Endothelial cell of umbilical vein (primary cell): ENCODE measurements around the gene ZNF749. TPM values are rescaled to one million over a fixed set of nuclear protein-coding genes. Genes with fewer than 3 reads are reported as not detected.

Experiments used
- BruUV-seq: library from RNA; stranded (reverse); fragments of 400-500 nt; replicated peaks from 2 replicates; lab custom pipeline; 2021; lab: Mats Ljungman, UMichigan
- CTCF ChIA-PET: fragments of 300-600, 350-600 bp; sonication (Branson Sonifier 250); formaldehyde crosslinking; loops from one replicate; lab custom pipeline; 2021; ENCODE audit warnings: antibody characterized with exemption, inconsistent platforms; lab: Charles Lee
- POLR2A ChIA-PET: fragments of 300-600, 350-600 bp; sonication (Branson Sonifier 250); formaldehyde crosslinking; loops from one replicate; lab custom pipeline; 2021; ENCODE audit warnings: antibody characterized with exemption, inconsistent platforms; lab: Charles Lee
- DNase-seq: peaks from one replicate; pipeline ENCODE4 v3.0.0-alpha.2; 2011; ENCODE audit warnings: low read depth, low spot score
- FAIRE-seq: peaks from 2 replicates; lab custom pipeline; 2011; peaks lifted over from hg19 to GRCh38; lab: Jason Lieb, UNC
- H2AFZ ChIP-seq: 2 replicates; pipeline ENCODE4 v1.6.0; 2012; ENCODE audit warnings: low read depth, low read length, control low read depth, inconsistent platforms
- H3K27ac ChIP-seq: 2 replicates; pipeline ENCODE4 v1.5.1; 2011; ENCODE audit warnings: low read depth, mild to moderate bottlenecking, control low read depth, low read length, moderate library complexity; ENCODE audit not compliant: insufficient read depth
- H3K27me3 ChIP-seq, 2 experiments: 2 replicates each; pipeline versions ENCODE4 v1.6.0 to v1.6.1; 2011; ENCODE audit warnings: low read length in 2 of 2, mixed read lengths in 1 of 2; ENCODE audit not compliant: control insufficient read depth in 2 of 2, insufficient read depth in 2 of 2
- H3K36me3 ChIP-seq, 2 experiments: 2 replicates in 1 of 2; 3 replicates in 1 of 2; pipeline ENCODE4 v1.5.1; 2011; ENCODE audit warnings: low read length in 2 of 2, mild to moderate bottlenecking in 1 of 2, moderate library complexity in 1 of 2; ENCODE audit not compliant: control insufficient read depth in 2 of 2, insufficient read depth in 2 of 2; ENCODE audit errors: extremely low read depth in 1 of 2
- H3K4me1 ChIP-seq: 3 replicates; pipeline ENCODE4 v1.5.1; 2011; ENCODE audit warnings: mild to moderate bottlenecking, low read length; ENCODE audit not compliant: control insufficient read depth, insufficient read depth; ENCODE audit errors: extremely low read depth
- H3K4me2 ChIP-seq: 2 replicates; pipeline ENCODE4 v1.6.1; 2011; ENCODE audit warnings: low read length, control low read depth, mixed read lengths; ENCODE audit not compliant: insufficient read depth
- H3K4me3 ChIP-seq, 3 experiments: fragments of 200-600 bp in 1 of 3; sonication (generic), shearing (Covaris generic) in 1 of 3; replicated peaks in 1 of 3; 2 replicates each; pipeline ENCODE4 v1.5.1; 2011 to 2016; ENCODE audit warnings: control low read depth in 3 of 3, low read length in 3 of 3, mild to moderate bottlenecking in 2 of 3, inconsistent platforms in 1 of 3, low read depth in 1 of 3, moderate library complexity in 1 of 3; ENCODE audit not compliant: insufficient read depth in 1 of 3
- H3K79me2 ChIP-seq: 2 replicates; pipeline ENCODE4 v1.6.0; 2012; ENCODE audit warnings: low read length, inconsistent platforms; ENCODE audit not compliant: control insufficient read depth, insufficient read depth
- H3K9ac ChIP-seq: replicated peaks from 2 replicates; pipeline ENCODE3; 2011; ENCODE audit warnings: low read length, control low read depth; ENCODE audit not compliant: insufficient read depth; ENCODE audit errors: extremely low read depth
- H3K9me1 ChIP-seq: replicated peaks from 3 replicates; pipeline ENCODE4 v1.6.0; 2011; ENCODE audit warnings: mild to moderate bottlenecking, low read length; ENCODE audit not compliant: control insufficient read depth, insufficient read depth; ENCODE audit errors: extremely low read depth
- H3K9me3 ChIP-seq: replicated peaks from 2 replicates; pipeline ENCODE4 v1.5.1; 2012; ENCODE audit warnings: low read length, inconsistent platforms; ENCODE audit not compliant: control insufficient read depth, insufficient read depth
- H4K20me1 ChIP-seq: replicated peaks from 2 replicates; pipeline ENCODE3; 2011; ENCODE audit warnings: mild to moderate bottlenecking, low read length; ENCODE audit not compliant: control insufficient read depth, insufficient read depth; ENCODE audit errors: extremely low read depth
- EZH2 ChIP-seq: IDR thresholded peaks from 2 replicates; pipeline ENCODE4 v1.6.1; 2012; ENCODE audit warnings: borderline replicate concordance, low read depth, mild to moderate bottlenecking, moderate library complexity, low read length, inconsistent platforms; ENCODE audit not compliant: severe bottlenecking
- FOS ChIP-seq: IDR thresholded peaks from 2 replicates; pipeline ENCODE4 v1.6.1; 2011; ENCODE audit warnings: mild to moderate bottlenecking, low read length, moderate library complexity, borderline replicate concordance; ENCODE audit not compliant: insufficient read depth
- GATA2 ChIP-seq: IDR thresholded peaks from 2 replicates; pipeline ENCODE4 v1.7.0; 2011; ENCODE audit warnings: low read depth, mild to moderate bottlenecking, moderate library complexity, mixed read lengths, low read length; ENCODE audit not compliant: insufficient read length, insufficient read depth
- JUN ChIP-seq: IDR thresholded peaks from 2 replicates; pipeline ENCODE4 v1.6.1; 2011; ENCODE audit warnings: borderline replicate concordance, low read depth; ENCODE audit not compliant: insufficient read length, insufficient read depth
- MAX ChIP-seq: IDR thresholded peaks from 2 replicates; pipeline ENCODE4 v1.6.1; 2011; ENCODE audit not compliant: insufficient read depth, insufficient read length
- MYC ChIP-seq: IDR thresholded peaks from one replicate; pipeline ENCODE4 v1.6.1; 2011; ENCODE audit warnings: mild to moderate bottlenecking, low read depth, low read length
- POLR2A ChIP-seq: IDR thresholded peaks from 2 replicates; pipeline ENCODE4 v1.6.1; 2012; ENCODE audit warnings: low read depth, mild to moderate bottlenecking, control low read depth, low read length
- POLR2AphosphoS5 ChIP-seq: IDR thresholded peaks from 2 replicates; pipeline ENCODE4 v1.6.1; 2012; ENCODE audit warnings: low read depth, mild to moderate bottlenecking, control low read depth, low read length, moderate library complexity; ENCODE audit not compliant: insufficient read depth
- dilution Hi-C: fragments of 300-500 bp; cut with MboI; formaldehyde crosslinking; loops from one replicate; pipeline ENCODE4 v1.15.0; 2019; ENCODE audit warnings: low sequenced_read_pairs; ENCODE audit not compliant: extremely low pct_ligation_motif_present
- intact Hi-C: fragments of 100-400 bp; cut with micrococcal nuclease; formaldehyde crosslinking; loops from one replicate; pipeline ENCODE4 v1.10.0; 2022
- polyA plus RNA-seq, 4 experiments: library from polyadenylated mRNA; depleted of rRNA in 3 of 4; stranded (reverse) in 3 of 4; unstranded in 1 of 4; fragments of >200 nt; gene quantifications; 2 replicates each; pipeline versions ENCODE4 v1.2.1 to v1.2.3, GENCODE V29; 2011 to 2012; ENCODE audit warnings: missing spikeins in 1 of 4
- total RNA-seq: library from RNA; stranded (reverse); gene quantifications from 2 replicates; pipeline ENCODE4 v1.2.3, GENCODE V29; 2021
- TF ChIP-seq, protein P1 (sequence below), 2 donors: IDR thresholded peaks; 1 replicate in 1 of 2; 2 replicates in 1 of 2; pipeline ENCODE4 v1.5.1; 2011; ENCODE audit warnings: low read length in 2 of 2, mild to moderate bottlenecking in 2 of 2, moderate library complexity in 2 of 2, control low read depth in 1 of 2, inconsistent platforms in 1 of 2, low read depth in 1 of 2; ENCODE audit not compliant: insufficient read depth in 1 of 2; ENCODE audit errors: extremely low read depth in 1 of 2

Gene ZNF749
- total and polyA plus RNA-seq, 2 donors (not counting 3 experiments of a cell fraction or from before 2014, with no cell fraction given), result 8.5 to 11.5 TPM

- Histone ChIP-seq H3K9me1 (no peaks in the 10 kb centered on the region), H3K79me2 (no peaks in the 10 kb centered on the region), H3K4me2 (no peak overlapping the region), H3K4me1 (peaks cover under 1% of the 10 kb centered on the region), H3K27me3 (no peaks in the 10 kb centered on the region), H4K20me1 (no peaks in the 10 kb centered on the region), H3K27ac (no peak overlapping the region), H3K4me3 (no peak overlapping the region), H3K9me3 (peaks cover 7% of the 10 kb centered on the region), H3K36me3 (peaks cover 3 to 25% of the 10 kb centered on the region in 2 experiments), H2AFZ (no peak overlapping the region), H3K9ac (no peak overlapping the region)
- TF ChIP-seq MAX (no peak), FOS (no peak), GATA2 (no peak), EZH2 (no peak), POLR2A (no peak), MYC (no peak), JUN (no peak), POLR2AphosphoS5 (no peak)
- TF ChIP-seq, protein P1, sequence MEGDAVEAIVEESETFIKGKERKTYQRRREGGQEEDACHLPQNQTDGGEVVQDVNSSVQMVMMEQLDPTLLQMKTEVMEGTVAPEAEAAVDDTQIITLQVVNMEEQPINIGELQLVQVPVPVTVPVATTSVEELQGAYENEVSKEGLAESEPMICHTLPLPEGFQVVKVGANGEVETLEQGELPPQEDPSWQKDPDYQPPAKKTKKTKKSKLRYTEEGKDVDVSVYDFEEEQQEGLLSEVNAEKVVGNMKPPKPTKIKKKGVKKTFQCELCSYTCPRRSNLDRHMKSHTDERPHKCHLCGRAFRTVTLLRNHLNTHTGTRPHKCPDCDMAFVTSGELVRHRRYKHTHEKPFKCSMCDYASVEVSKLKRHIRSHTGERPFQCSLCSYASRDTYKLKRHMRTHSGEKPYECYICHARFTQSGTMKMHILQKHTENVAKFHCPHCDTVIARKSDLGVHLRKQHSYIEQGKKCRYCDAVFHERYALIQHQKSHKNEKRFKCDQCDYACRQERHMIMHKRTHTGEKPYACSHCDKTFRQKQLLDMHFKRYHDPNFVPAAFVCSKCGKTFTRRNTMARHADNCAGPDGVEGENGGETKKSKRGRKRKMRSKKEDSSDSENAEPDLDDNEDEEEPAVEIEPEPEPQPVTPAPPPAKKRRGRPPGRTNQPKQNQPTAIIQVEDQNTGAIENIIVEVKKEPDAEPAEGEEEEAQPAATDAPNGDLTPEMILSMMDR (IDR thresholded peaks at IDR 0.05; ENCODE audit: extremely low read depth in 1 of 2, insufficient read depth in 1 of 2, low read depth in 1 of 2, low read length in 2 of 2), result no peak
- DNase-seq (no peak), FAIRE-seq (no peak)
- dilution Hi-C loops (no loop called here), intact Hi-C loops (no loop called here)
- ChIA-PET CTCF (no interaction called here), POLR2A (no interaction called here)
- BruUV-seq, result no TSS peak
These were observed 39.4 kb upstream of the ZNF749 start for GRCh38 chr19:57395710-57396109.
